ENCODE data around the gene C17orf107. TPM values are rescaled to one million over a fixed set of nuclear protein-coding genes. Genes with fewer than 3 reads are reported as not detected.
"Not testable (repeated sequence)": the region's sequence is repeated elsewhere in the genome, so short reads cannot be mapped to it uniquely, and the experiment has no call there.

Gene C17orf107
- polyA plus RNA-seq, 1 donor (not counting 4 experiments of a cell fraction or from before 2014, with no cell fraction given): 0.33 TPM

DNA sequence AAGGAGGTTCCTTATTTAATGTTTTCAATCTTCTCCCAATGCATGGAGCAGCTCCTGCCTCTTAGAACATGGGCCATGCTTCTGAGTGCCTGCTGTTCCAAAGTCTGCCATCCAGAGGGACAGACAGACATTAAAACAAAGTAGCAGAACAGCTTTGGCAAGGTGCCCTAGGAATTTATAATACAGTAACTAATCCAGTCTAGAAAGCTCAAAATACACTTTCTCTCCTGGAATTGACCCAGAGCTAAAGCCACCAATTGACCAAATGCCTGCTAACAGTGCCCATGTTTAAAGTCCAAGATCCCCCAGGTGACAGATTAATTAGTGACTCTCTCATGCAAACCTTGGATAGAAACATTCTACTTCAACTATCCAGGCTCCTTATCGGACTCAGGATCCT, 14.7 kb downstream of the C17orf107 start:
- Histone ChIP-seq H2AFZ (ENCODE audit: control insufficient read depth, low read length) (no peak overlapping the region), H4K20me1 (ENCODE audit: control insufficient read depth, extremely low read depth, insufficient read depth, low read length) (no peaks in the 10 kb centered on the region), H3K27me3 (ENCODE audit: control insufficient read depth, extremely low read depth, insufficient read depth, low read length) (no peaks in the 10 kb centered on the region), H3K4me2 (ENCODE audit: control insufficient read depth, extremely low read depth, insufficient read depth, low read depth, low read length) (no peak overlapping the region), H3K9me3 (ENCODE audit: control insufficient read depth, low read depth, low read length) (no peaks in the 10 kb centered on the region), H3K9me1 (ENCODE audit: control insufficient read depth, extremely low read depth, insufficient read depth, low read length) (no peaks in the 10 kb centered on the region), H3K4me3 (ENCODE audit: control insufficient read depth in 2 of 3, extremely low read depth in 1 of 3, insufficient read depth in 2 of 3, low read depth in 1 of 3, low read length in 3 of 3) (no peak overlapping the region), H3K9ac (ENCODE audit: control insufficient read depth, extremely low read depth, insufficient read depth, low read length) (no peak overlapping the region), H3K36me3 (ENCODE audit: control insufficient read depth in 2 of 2, extremely low read depth in 1 of 2, insufficient read depth in 2 of 2, low read length in 2 of 2) (no peaks in the 10 kb centered on the region), H3K27ac (ENCODE audit: control insufficient read depth, insufficient read depth, low read length) (no peak overlapping the region), H3K4me1 (ENCODE audit: control insufficient read depth, extremely low read depth, insufficient read depth, low read length) (peaks cover 11% of the 10 kb centered on the region), H3K79me2 (ENCODE audit: control insufficient read depth, insufficient read depth, low read length) (no peaks in the 10 kb centered on the region)
- TF ChIP-seq, protein P1, sequence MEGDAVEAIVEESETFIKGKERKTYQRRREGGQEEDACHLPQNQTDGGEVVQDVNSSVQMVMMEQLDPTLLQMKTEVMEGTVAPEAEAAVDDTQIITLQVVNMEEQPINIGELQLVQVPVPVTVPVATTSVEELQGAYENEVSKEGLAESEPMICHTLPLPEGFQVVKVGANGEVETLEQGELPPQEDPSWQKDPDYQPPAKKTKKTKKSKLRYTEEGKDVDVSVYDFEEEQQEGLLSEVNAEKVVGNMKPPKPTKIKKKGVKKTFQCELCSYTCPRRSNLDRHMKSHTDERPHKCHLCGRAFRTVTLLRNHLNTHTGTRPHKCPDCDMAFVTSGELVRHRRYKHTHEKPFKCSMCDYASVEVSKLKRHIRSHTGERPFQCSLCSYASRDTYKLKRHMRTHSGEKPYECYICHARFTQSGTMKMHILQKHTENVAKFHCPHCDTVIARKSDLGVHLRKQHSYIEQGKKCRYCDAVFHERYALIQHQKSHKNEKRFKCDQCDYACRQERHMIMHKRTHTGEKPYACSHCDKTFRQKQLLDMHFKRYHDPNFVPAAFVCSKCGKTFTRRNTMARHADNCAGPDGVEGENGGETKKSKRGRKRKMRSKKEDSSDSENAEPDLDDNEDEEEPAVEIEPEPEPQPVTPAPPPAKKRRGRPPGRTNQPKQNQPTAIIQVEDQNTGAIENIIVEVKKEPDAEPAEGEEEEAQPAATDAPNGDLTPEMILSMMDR (optimal IDR thresholded peaks at IDR 0.05 in 1 of 3, IDR thresholded peaks at IDR 0.05 in 1 of 3, conservative IDR thresholded peaks at IDR 0.05 in 1 of 3; ENCODE audit: extremely low read depth in 1 of 3, insufficient read depth in 2 of 3, low read length in 3 of 3): no peak
- no peak for TF ChIP-seq EZH2 (IDR thresholded peaks at IDR 0.05; ENCODE audit: low read length)
- DNase-seq (ENCODE audit: low read depth, low spot score) (no peak), FAIRE-seq (no peak)
- dilution Hi-C loops (cut with MboI; ENCODE audit: extremely low pct_ligation_motif_present, low sequenced_read_pairs): no loop called here

DNA sequence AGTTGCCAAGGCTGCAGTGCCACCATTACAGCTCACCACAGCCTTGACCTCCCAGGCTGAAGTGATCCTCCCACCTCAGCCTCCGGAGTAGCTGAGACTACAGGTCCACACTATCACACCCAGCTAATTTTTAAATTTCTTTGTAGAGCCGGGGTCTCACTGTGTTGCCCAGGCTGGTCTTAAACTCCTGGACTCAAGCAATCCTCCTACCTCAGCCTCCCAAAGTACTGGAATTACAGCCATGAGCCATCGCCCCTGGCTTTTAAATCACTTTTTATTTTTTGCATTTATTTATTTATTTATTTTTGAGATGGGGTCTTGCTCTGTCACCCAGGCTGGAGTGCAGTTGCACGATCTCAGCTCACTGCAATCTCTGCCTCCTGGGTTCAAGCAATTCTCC, 15.2 kb downstream of the C17orf107 start:
- FAIRE-seq; dilution Hi-C loops (cut with MboI; ENCODE audit: extremely low pct_ligation_motif_present, low sequenced_read_pairs); H4K20me1 ChIP-seq (ENCODE audit: control insufficient read depth, extremely low read depth, insufficient read depth, low read length): not testable (repeated sequence)

DNA sequence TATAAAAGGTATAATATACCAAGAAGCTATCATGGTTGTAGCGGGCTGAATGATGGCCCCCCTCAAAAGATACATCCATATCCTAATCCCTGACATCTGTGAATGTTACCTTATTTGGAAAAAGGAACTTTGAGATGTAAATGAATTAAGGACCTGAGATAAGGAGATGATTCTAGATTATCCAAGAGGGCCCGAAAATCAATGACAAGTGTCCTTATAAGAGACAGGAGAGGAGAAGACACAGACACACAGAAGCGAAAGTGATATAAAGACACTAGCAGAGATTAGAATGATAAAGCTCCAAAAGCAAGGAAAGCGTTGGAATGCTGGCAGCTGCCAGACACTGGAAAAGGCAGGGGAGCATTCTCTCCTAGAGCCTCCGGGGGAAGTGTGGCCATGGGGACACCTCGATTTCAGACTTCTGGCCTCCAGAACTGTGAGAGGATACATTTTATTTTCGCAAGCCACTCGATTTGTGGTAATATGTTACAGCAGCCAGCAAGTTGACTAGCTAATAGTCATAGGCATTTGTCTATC, 20.2 kb downstream of the C17orf107 start:
- no peaks in the 10 kb centered on the region for H3K79me2 ChIP-seq (ENCODE audit: control insufficient read depth, insufficient read depth, low read length)
- no peak overlapping the region for H3K4me3 ChIP-seq (ENCODE audit: control insufficient read depth in 2 of 3, extremely low read depth in 1 of 3, insufficient read depth in 2 of 3, low read depth in 1 of 3, low read length in 3 of 3)
- peaks cover 3% of the 10 kb centered on the region for H3K4me1 ChIP-seq (ENCODE audit: control insufficient read depth, extremely low read depth, insufficient read depth, low read length)
- peak overlapping the region; percentile 1 for H2AFZ ChIP-seq (ENCODE audit: control insufficient read depth, low read length)
- dilution Hi-C loops (cut with MboI; ENCODE audit: extremely low pct_ligation_motif_present, low sequenced_read_pairs): no loop called here
- H3K27me3 ChIP-seq (ENCODE audit: control insufficient read depth, extremely low read depth, insufficient read depth, low read length): no peaks in the 10 kb centered on the region
- no peaks in the 10 kb centered on the region for H3K9me3 ChIP-seq (ENCODE audit: control insufficient read depth, low read depth, low read length)
- no peaks in the 10 kb centered on the region for H4K20me1 ChIP-seq (ENCODE audit: control insufficient read depth, extremely low read depth, insufficient read depth, low read length)
- H3K9me1 ChIP-seq (ENCODE audit: control insufficient read depth, extremely low read depth, insufficient read depth, low read length): no peaks in the 10 kb centered on the region
- H3K9ac ChIP-seq (ENCODE audit: control insufficient read depth, extremely low read depth, insufficient read depth, low read length): no peak overlapping the region
- DNase-seq (ENCODE audit: low read depth, low spot score): no peak
- FAIRE-seq: no peak
- peak overlapping the region; percentile 0 for H3K4me2 ChIP-seq (ENCODE audit: control insufficient read depth, extremely low read depth, insufficient read depth, low read depth, low read length)
- no peaks in the 10 kb centered on the region for H3K36me3 ChIP-seq (ENCODE audit: control insufficient read depth in 2 of 2, extremely low read depth in 1 of 2, insufficient read depth in 2 of 2, low read length in 2 of 2)
- H3K27ac ChIP-seq (ENCODE audit: control insufficient read depth, insufficient read depth, low read length): no peak overlapping the region
- no peak for TF ChIP-seq EZH2 (IDR thresholded peaks at IDR 0.05; ENCODE audit: low read length)
- TF ChIP-seq, protein P1 (optimal IDR thresholded peaks at IDR 0.05 in 1 of 3, IDR thresholded peaks at IDR 0.05 in 1 of 3, conservative IDR thresholded peaks at IDR 0.05 in 1 of 3; ENCODE audit: extremely low read depth in 1 of 3, insufficient read depth in 2 of 3, low read length in 3 of 3): no peak

More for the DNA sequence above, 15.2 kb downstream of the C17orf107 start:
- not testable (repeated sequence) for DNase-seq (ENCODE audit: low read depth, low spot score); H3K4me1 ChIP-seq (ENCODE audit: control insufficient read depth, extremely low read depth, insufficient read depth, low read length); H3K4me3 ChIP-seq (ENCODE audit: control insufficient read depth in 2 of 3, extremely low read depth in 1 of 3, insufficient read depth in 2 of 3, low read depth in 1 of 3, low read length in 3 of 3); H3K36me3 ChIP-seq (ENCODE audit: control insufficient read depth in 2 of 2, extremely low read depth in 1 of 2, insufficient read depth in 2 of 2, low read length in 2 of 2); H2AFZ ChIP-seq (ENCODE audit: control insufficient read depth, low read length); H3K9me3 ChIP-seq (ENCODE audit: control insufficient read depth, low read depth, low read length); H3K27me3 ChIP-seq (ENCODE audit: control insufficient read depth, extremely low read depth, insufficient read depth, low read length); H3K9ac ChIP-seq (ENCODE audit: control insufficient read depth, extremely low read depth, insufficient read depth, low read length); H3K9me1 ChIP-seq (ENCODE audit: control insufficient read depth, extremely low read depth, insufficient read depth, low read length); H3K27ac ChIP-seq (ENCODE audit: control insufficient read depth, insufficient read depth, low read length); H3K79me2 ChIP-seq (ENCODE audit: control insufficient read depth, insufficient read depth, low read length); H3K4me2 ChIP-seq (ENCODE audit: control insufficient read depth, extremely low read depth, insufficient read depth, low read depth, low read length)

Measured in keratinocyte (primary cell).